Naive thymus-derived CD8-positive, alpha-beta T cell (primary cell): ENCODE measurements around the gene TTC39B. TPM values are rescaled to one million over a fixed set of nuclear protein-coding genes. Genes with fewer than 3 reads are reported as not detected.

ENCODE experiments used
- ATAC-seq, 2 donors: fragments of 150-1000 bp; cut with Tn5 transposase in 1 of 2; sonication (Bioruptor Pico), chemical (Tn5 transposase) in 1 of 2; 1 replicate in 1 of 2; 2 replicates in 1 of 2; pipeline ENCODE4 v1.10.0; 2021; ENCODE audit warnings: mild to moderate bottlenecking in 2 of 2, moderate library complexity in 2 of 2
- POLR2A ChIA-PET: fragments of 350-600 bp; sonication (Branson Sonifier 250); formaldehyde crosslinking; loops from one replicate; lab custom pipeline; 2021; ENCODE audit warnings: antibody characterized with exemption; lab: Charles Lee
- DNase-seq, 10 donors: peaks; one replicate each; pipeline versions ENCODE4 v3.0.0 to v3.0.0-alpha.2; 2020 to 2022
- H3K27ac Mint-ChIP-seq, 10 donors: one replicate each; pipeline ENCODE4 v1.8.0; 2020 to 2022; ENCODE audit warnings: mild to moderate bottlenecking in 10 of 10, mixed read lengths in 10 of 10, moderate library complexity in 4 of 10, inconsistent platforms in 1 of 10
- H3K27me3 Mint-ChIP-seq, 5 donors: one replicate each; pipeline ENCODE4 v1.8.0; 2021 to 2022; ENCODE audit warnings: mixed read lengths in 5 of 5
- H3K36me3 Mint-ChIP-seq, 3 donors: one replicate each; pipeline ENCODE4 v1.8.0; 2020 to 2022; ENCODE audit warnings: mixed read lengths in 3 of 3, mild to moderate bottlenecking in 2 of 3, inconsistent platforms in 1 of 3
- H3K4me1 Mint-ChIP-seq, 4 donors: one replicate each; pipeline ENCODE4 v1.8.0; 2021 to 2022; ENCODE audit warnings: mixed read lengths in 4 of 4
- H3K4me3 Mint-ChIP-seq, 10 donors: one replicate each; pipeline ENCODE4 v1.8.0; 2020 to 2022; ENCODE audit warnings: mild to moderate bottlenecking in 10 of 10, mixed read lengths in 10 of 10, moderate library complexity in 6 of 10, inconsistent platforms in 1 of 10
- H3K9me3 Mint-ChIP-seq, 9 donors: one replicate each; pipeline ENCODE4 v1.8.0; 2020 to 2022; ENCODE audit warnings: mixed read lengths in 9 of 9, mild to moderate bottlenecking in 3 of 9, inconsistent platforms in 1 of 9, moderate library complexity in 1 of 9
- polyA plus RNA-seq, 3 donors: library from polyadenylated mRNA; unstranded; fragments of 300-500 nt; fragmentation: Illumina TruSeq; gene quantifications; one replicate each; pipeline ENCODE4 v1.2.3, GENCODE V29; 2021
- total RNA-seq, 8 experiments: library from RNA in 2 of 8; stranded (reverse) in 2 of 8; gene quantifications; one replicate each; pipeline ENCODE4 v1.2.3 and lab custom pipeline; 2021 to 2026

The TTC39B gene
- total and polyA plus RNA-seq, 5 experiments from 2014 or later = 4.5 to 44.8 (median 13.0) TPM

DNA sequence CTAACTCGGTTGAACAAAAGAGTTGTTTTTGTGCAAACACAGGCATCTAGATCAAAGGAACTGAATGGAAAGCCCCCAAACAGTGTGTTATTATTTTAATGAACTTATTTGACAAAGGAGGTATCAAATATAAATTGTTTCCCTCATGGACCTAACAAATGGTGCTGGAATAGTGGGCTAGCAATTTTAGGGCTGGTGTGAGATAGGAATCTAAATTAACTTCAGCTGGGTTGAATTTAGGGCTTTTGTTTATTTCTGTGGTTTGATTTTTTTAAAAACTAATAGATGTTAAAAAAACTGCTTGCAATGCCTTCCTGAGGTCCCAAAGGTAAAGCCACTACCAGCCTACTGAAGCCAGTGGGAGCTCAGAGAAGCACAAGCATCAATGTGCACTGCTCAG is 42.1 kb downstream of the TTC39B start:
- H3K27me3 Mint-ChIP-seq = no peaks in the 10 kb centered on the region
- H3K27ac Mint-ChIP-seq = no peak overlapping the region
- ATAC-seq (no peak), DNase-seq (no peak)
- peaks cover 0 to 51% (median 25%) of the 10 kb centered on the region in 3 donors for H3K36me3 Mint-ChIP-seq
- H3K9me3 Mint-ChIP-seq = no peaks in the 10 kb centered on the region
- peaks cover 19 to 33% (median 26%) of the 10 kb centered on the region in 4 donors for H3K4me1 Mint-ChIP-seq
- POLR2A ChIA-PET = no interaction called here
- H3K4me3 Mint-ChIP-seq = no peak overlapping the region

GRCh38 chr9:15262581-15262980 is 44.4 kb downstream of the TTC39B start:
- Mint-ChIP-seq H3K27me3 (no peaks in the 10 kb centered on the region), H3K4me3 (no peak overlapping the region), H3K27ac (peak overlapping the region in 2 of 10 donors; percentile 29 to 72), H3K9me3 (no peaks in the 10 kb centered on the region), H3K36me3 (peaks cover 0 to 53% (median 24%) of the 10 kb centered on the region in 3 donors), H3K4me1 (peaks cover 12 to 27% (median 18%) of the 10 kb centered on the region in 4 donors)
- POLR2A ChIA-PET = no interaction called here
- ATAC-seq = no peak
- DNase-seq = no peak

GRCh38 chr9:15256426-15256825 is 50.6 kb downstream of the TTC39B start:
- POLR2A ChIA-PET = interaction anchor here (0.8 kb wide), 1 partner anchor 51 kb away, joined by 3 read pairs; the partner anchor contains the start of gene TTC39B
- Mint-ChIP-seq H3K9me3 (no peaks in the 10 kb centered on the region), H3K27me3 (no peaks in the 10 kb centered on the region), H3K27ac (peak overlapping the region in 1 of 10 donors; percentile 16), H3K36me3 (peaks cover 0 to 29% (median 25%) of the 10 kb centered on the region in 3 donors), H3K4me1 (peaks cover 14 to 26% (median 19%) of the 10 kb centered on the region in 4 donors), H3K4me3 (no peak overlapping the region)
- ATAC-seq = no peak
- DNase-seq = no peak

GRCh38 chr9:15253786-15254185 is 53.2 kb downstream of the TTC39B start:
- no peaks in the 10 kb centered on the region for H3K27me3 Mint-ChIP-seq
- H3K9me3 Mint-ChIP-seq = no peaks in the 10 kb centered on the region
- peaks cover 0 to 30% (median 26%) of the 10 kb centered on the region in 3 donors for H3K36me3 Mint-ChIP-seq
- no peak for ATAC-seq
- H3K4me3 Mint-ChIP-seq = no peak overlapping the region
- H3K4me1 Mint-ChIP-seq = peaks cover 23 to 47% (median 39%) of the 10 kb centered on the region in 4 donors
- no peak for DNase-seq
- POLR2A ChIA-PET = no interaction called here
- peak overlapping the region in 1 of 10 donors; percentile 40 for H3K27ac Mint-ChIP-seq

DNA sequence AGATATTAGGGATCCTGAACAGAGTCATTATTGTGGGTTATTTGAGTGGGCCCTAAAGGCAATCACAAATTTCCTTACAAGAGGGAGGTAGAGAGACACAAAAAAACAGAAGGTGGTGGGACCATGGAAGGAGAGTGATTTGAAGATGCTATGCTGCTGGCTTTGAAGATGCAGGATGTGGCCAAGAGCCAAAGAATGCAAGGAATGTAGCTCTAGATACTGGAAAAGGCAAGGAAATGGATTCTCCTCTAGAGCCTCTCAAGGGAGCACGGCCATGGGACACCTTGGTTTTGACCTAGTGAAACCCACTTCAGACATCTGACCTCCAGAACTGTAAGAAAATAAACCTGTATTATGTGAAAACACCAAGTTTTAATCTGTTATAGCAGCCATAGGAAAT is 53.8 kb downstream of the TTC39B start:
- peak overlapping the region in 1 of 10 donors; percentile 20 for H3K4me3 Mint-ChIP-seq
- POLR2A ChIA-PET = no interaction called here
- H3K27me3 Mint-ChIP-seq = no peaks in the 10 kb centered on the region
- no peaks in the 10 kb centered on the region for H3K9me3 Mint-ChIP-seq
- H3K27ac Mint-ChIP-seq = peak overlapping the region in 1 of 10 donors; percentile 12
- DNase-seq (no peak), ATAC-seq (no peak)
- H3K4me1 Mint-ChIP-seq = peaks cover 21 to 47% (median 41%) of the 10 kb centered on the region in 4 donors
- H3K36me3 Mint-ChIP-seq = peaks cover 0 to 28% (median 24%) of the 10 kb centered on the region in 3 donors

DNA sequence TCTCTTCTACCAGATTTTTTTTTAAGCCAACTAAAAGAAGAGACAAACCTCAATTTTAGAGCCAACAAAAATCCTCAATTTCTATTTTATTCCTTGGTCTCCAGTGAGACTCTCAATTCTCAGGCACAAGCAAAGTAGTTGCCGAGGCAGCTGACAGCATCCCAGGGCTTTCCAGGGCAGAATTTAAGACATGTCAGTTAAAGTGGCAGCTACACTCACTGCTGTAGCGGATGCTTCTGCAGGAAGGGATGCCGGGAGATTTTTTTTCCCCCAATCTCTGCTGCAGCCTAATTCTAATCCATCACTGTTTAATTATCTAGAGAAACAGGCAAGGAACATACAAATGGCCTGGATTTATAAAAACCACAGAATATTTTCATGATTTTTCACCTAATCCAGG is 57.0 kb downstream of the TTC39B start:
- Mint-ChIP-seq H3K4me3 (no peak overlapping the region), H3K27me3 (no peaks in the 10 kb centered on the region), H3K27ac (peak overlapping the region in 2 of 10 donors; percentile 28 to 56), H3K4me1 (peaks cover 18 to 59% (median 50%) of the 10 kb centered on the region in 4 donors), H3K9me3 (no peaks in the 10 kb centered on the region), H3K36me3 (peaks cover 0 to 27% (median 24%) of the 10 kb centered on the region in 3 donors)
- DNase-seq (no peak), ATAC-seq (no peak)
- POLR2A ChIA-PET = no interaction called here

- ATAC-seq = no peak
- H3K36me3 Mint-ChIP-seq = peaks cover 1 to 35% (median 31%) of the 10 kb centered on the region in 3 donors
- DNase-seq = no peak
- H3K27ac Mint-ChIP-seq = peak overlapping the region in 4 of 10 donors; percentile 48 to 83 (median 69)
- peaks cover 20 to 65% (median 56%) of the 10 kb centered on the region in 4 donors for H3K4me1 Mint-ChIP-seq
- POLR2A ChIA-PET = no interaction called here
- peaks cover 0 to under 1% (median 0%) of the 10 kb centered on the region in 9 donors for H3K9me3 Mint-ChIP-seq
- no peaks in the 10 kb centered on the region for H3K27me3 Mint-ChIP-seq
- H3K4me3 Mint-ChIP-seq = no peak overlapping the region
These were observed 57.8 kb downstream of the TTC39B start for GRCh38 chr9:15249042-15249818.

GRCh38 chr9:15248621-15249020 is 58.4 kb downstream of the TTC39B start:
- DNase-seq (no peak), ATAC-seq (no peak)
- Mint-ChIP-seq H3K4me1 (peaks cover 19 to 64% (median 56%) of the 10 kb centered on the region in 4 donors), H3K27ac (peak overlapping the region in 2 of 10 donors; percentile 48 to 82), H3K9me3 (peaks cover 0 to 3% (median 0%) of the 10 kb centered on the region in 9 donors), H3K36me3 (peaks cover 4 to 33% (median 32%) of the 10 kb centered on the region in 3 donors), H3K27me3 (no peaks in the 10 kb centered on the region), H3K4me3 (no peak overlapping the region)
- POLR2A ChIA-PET = no interaction called here

DNA sequence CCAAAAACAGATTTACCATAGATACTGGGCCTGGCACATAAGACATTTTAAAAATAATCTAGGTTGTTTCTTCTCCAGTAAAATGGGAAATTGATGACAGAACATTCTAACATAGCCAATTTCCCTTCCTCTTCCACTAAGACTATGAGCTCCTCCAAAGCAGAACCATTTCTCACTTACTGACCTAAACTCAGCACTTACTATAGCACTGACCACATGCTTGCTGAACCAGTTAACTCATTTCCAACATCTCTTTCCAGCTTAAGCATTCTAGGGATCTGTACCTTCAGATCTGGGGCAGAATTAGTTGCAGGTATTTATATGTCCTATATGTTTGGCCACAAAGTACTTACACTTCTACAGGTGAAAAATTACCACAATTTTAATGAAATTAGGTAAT is 58.9 kb downstream of the TTC39B start:
- peak overlapping the region in 3 of 10 donors; percentile 11 to 48 (median 35) for H3K27ac Mint-ChIP-seq
- POLR2A ChIA-PET = interaction anchor here (0.6 kb wide), 1 partner anchor 81 kb away, joined by 4 read pairs; no protein-coding TSS in a partner anchor
- peaks cover 4 to 30% (median 30%) of the 10 kb centered on the region in 3 donors for H3K36me3 Mint-ChIP-seq

DNA sequence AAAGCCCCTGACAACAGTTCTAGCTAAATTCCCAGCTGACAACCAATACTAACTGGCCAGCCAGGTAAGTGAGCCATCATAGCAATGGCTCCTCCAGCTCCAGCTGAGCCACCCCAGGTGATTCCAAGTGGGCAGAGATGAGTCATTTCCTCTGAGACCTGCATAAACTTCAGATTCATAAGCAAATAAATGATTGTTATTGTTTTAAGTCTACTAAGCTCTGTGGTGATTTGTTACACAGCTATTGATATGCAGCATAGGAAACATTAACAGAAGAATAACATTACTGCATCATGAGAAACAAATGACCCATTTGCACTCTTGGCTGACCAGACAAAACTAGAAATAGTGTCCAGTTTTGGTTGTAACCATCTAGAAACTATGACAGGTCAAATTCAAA is 60.3 kb downstream of the TTC39B start:
- H3K27ac Mint-ChIP-seq = peak overlapping the region in 5 of 10 donors; percentile 8 to 89 (median 37)
- ATAC-seq (no peak), DNase-seq (no peak)
- peaks cover 4 to 32% (median 30%) of the 10 kb centered on the region in 3 donors for H3K36me3 Mint-ChIP-seq
- H3K27me3 Mint-ChIP-seq = no peaks in the 10 kb centered on the region
- H3K9me3 Mint-ChIP-seq = peaks cover 0 to 3% (median 0%) of the 10 kb centered on the region in 9 donors
- POLR2A ChIA-PET = no interaction called here
- H3K4me3 Mint-ChIP-seq = no peak overlapping the region
- peaks cover 16 to 65% (median 60%) of the 10 kb centered on the region in 4 donors for H3K4me1 Mint-ChIP-seq

More for the DNA sequence above, 58.9 kb downstream of the TTC39B start:
- Mint-ChIP-seq H3K27me3 (no peaks in the 10 kb centered on the region), H3K4me1 (peaks cover 19 to 61% (median 56%) of the 10 kb centered on the region in 4 donors), H3K9me3 (peaks cover 0 to 3% (median 0%) of the 10 kb centered on the region in 9 donors), H3K4me3 (no peak overlapping the region)
- ATAC-seq (no peak), DNase-seq (no peak)

DNA sequence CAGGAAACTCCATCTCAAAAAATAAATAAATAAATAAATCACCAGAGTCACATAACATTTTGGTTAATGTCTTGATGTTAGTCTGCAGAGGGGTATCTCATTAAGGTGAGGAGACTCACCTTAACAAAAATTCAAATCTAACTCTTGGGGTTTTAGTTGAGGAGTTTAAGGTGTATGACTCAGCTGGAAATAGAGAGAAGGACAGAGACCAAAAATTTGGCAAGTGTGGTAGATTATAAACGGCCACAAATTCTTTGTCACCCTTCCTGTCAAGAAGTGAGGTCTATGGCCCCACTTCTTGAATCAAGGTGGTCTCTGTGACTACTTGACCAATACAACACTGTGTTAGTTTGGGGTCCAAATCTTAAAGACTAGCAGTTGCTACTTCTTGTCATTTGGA is 60.8 kb downstream of the TTC39B start:
- H3K4me1 Mint-ChIP-seq = peaks cover 16 to 63% (median 60%) of the 10 kb centered on the region in 4 donors
- DNase-seq (no peak), ATAC-seq (no peak)
- peaks cover 4 to 32% (median 31%) of the 10 kb centered on the region in 3 donors for H3K36me3 Mint-ChIP-seq
- no peaks in the 10 kb centered on the region for H3K27me3 Mint-ChIP-seq
- H3K27ac Mint-ChIP-seq = peak overlapping the region in 1 of 10 donors; percentile 48
- H3K4me3 Mint-ChIP-seq = no peak overlapping the region
- POLR2A ChIA-PET = no interaction called here
- H3K9me3 Mint-ChIP-seq = peaks cover 0 to 3% (median 0%) of the 10 kb centered on the region in 9 donors

- Mint-ChIP-seq H3K36me3 (peaks cover 18 to 46% (median 36%) of the 10 kb centered on the region in 3 donors), H3K27me3 (no peaks in the 10 kb centered on the region), H3K4me3 (no peak overlapping the region), H3K9me3 (peaks cover 0 to 20% (median 6%) of the 10 kb centered on the region in 9 donors), H3K4me1 (peaks cover 15 to 51% (median 50%) of the 10 kb centered on the region in 4 donors), H3K27ac (peak overlapping the region in 7 of 10 donors; percentile 11 to 72 (median 54))
- ATAC-seq = no peak
- POLR2A ChIA-PET = no interaction called here
- DNase-seq = no peak
These were observed 63.0 kb downstream of the TTC39B start for GRCh38 chr9:15244001-15244441.

DNA sequence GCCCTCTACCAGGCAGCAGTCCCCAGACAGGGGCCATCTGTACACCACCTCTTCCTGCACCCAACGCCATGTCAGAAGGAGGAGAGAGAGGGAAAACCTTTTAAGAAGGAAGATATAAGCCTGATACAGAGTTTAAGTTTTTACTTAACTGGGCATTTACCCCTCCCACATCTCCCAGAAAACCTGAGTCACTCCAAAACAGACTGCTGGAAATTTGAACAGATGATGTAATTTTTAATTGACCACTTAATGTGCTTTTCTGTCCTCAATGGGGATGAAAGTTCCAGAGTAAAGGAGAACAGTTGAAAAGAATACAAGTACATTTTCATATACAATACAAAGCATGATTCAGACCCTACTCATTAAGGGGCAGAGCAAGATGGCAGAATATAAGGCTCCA is 63.9 kb downstream of the TTC39B start:
- no peak overlapping the region for H3K4me3 Mint-ChIP-seq
- ATAC-seq (no peak), DNase-seq (no peak)
- peaks cover 27 to 55% (median 39%) of the 10 kb centered on the region in 3 donors for H3K36me3 Mint-ChIP-seq
- peaks cover 8 to 30% (median 15%) of the 10 kb centered on the region in 9 donors for H3K9me3 Mint-ChIP-seq
- no peaks in the 10 kb centered on the region for H3K27me3 Mint-ChIP-seq
- H3K4me1 Mint-ChIP-seq = peaks cover 13 to 48% (median 43%) of the 10 kb centered on the region in 4 donors
- peak overlapping the region in 3 of 10 donors; percentile 7 to 41 (median 14) for H3K27ac Mint-ChIP-seq
- POLR2A ChIA-PET = no interaction called here
